Astrocyte (in vitro differentiated cells and primary cell): Measurements from ENCODE around the gene EFL1.

Experiments used
- CTCF ChIP-seq: IDR thresholded peaks from 2 replicates; pipeline ENCODE4 v1.5.1; 2011; ENCODE audit warnings: low read depth, mild to moderate bottlenecking, inconsistent platforms, low read length, moderate library complexity; ENCODE audit not compliant: insufficient read depth
- EZH2 ChIP-seq: IDR thresholded peaks from 2 replicates; pipeline ENCODE4 v1.6.1; 2012; ENCODE audit warnings: mild to moderate bottlenecking, low read length, inconsistent platforms; ENCODE audit not compliant: insufficient read depth

- TF ChIP-seq EZH2: no peak
- TF ChIP-seq CTCF: no peak
Observed at GRCh38 chr15:82129761-82130160, 132.8 kb downstream of the EFL1 start.
